Fibroblast of peridontal ligament (primary cell): ENCODE results near the gene MBOAT7.
"Not testable (repeated sequence)": the region's sequence is repeated elsewhere in the genome, so short reads cannot be mapped to it uniquely, and the experiment has no call there.

ENCODE experiments used
- DNase-seq: peaks from one replicate; pipeline ENCODE4 v3.0.0-alpha.2; 2010; ENCODE audit errors: extremely low read depth

Gene MBOAT7

DNA sequence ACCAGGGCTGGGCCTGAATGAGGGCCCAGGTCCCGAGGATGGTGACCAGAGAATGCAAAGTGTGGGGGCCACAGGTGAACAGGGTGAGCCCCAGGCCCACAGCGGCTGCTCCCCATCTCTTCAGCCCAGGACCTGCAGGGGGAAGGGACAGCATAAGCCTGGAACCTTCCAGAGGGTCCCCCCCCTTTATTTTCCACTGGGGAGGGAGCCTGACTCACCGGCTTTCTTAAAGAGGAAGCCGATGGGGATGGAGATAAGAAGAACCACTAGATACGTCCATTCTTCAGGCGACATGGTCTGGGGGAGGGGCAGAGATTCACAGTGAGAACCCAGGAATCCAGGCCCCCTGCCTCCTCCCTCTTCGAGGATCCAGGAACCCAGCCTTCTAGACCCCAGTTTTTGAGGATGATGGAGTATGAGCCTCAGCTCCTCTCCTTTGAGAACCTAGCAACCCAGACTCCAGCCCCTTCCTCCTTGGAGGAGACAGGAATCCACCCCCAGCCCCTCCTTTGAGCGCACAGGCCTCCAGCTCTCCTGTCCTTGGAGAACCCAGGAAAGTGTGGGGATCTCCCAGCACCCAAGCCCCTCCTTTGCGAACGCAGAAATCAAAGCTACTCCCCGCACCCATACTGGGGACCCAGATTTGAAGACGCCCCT, 1.0 kb downstream of the MBOAT7 start:
- no peak for DNase-seq

DNA sequence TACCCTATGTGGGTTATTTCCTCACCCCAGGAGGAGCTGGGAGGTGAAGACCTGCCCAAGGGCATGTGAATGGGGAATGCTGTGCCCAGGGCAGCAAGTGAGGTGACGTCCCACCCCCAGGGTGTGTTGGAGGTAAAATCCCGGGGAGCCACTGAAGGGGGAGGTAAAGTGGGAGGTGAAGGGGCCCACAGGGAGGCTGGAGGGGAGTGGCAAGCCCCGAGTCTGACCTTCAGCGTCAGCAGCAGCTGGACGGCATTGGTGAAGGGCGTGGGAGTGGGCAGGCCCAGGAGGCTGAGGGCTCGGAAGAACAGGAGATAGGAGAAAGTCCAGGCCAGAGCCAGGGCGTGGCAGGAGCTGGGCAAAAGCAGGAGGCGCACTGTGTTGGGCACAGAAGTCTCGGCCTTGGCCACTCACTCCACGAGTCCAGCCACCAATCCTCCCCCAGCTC, 2.4 kb downstream of the MBOAT7 start:
- DNase-seq: no peak

DNA sequence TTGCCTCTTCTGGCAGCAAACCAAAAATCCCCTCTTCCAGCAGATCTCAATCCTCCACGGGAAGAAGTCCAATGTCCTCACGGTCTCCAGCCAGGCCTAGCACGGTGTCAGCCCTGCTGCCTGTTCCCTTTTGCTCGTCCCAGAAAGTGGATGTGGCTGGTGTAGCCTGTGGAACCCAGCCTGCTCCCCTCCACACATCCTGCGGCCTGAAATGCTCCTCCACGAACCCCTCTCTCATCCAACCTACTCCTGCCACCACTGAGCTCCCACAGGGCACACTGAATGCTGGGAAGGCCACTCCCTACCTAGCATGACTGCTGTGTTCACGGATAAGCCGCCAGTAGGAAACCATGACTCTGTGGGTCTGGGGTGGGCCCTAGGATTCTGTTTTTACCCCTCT, 3.0 kb downstream of the MBOAT7 start:
- no peak for DNase-seq

DNA sequence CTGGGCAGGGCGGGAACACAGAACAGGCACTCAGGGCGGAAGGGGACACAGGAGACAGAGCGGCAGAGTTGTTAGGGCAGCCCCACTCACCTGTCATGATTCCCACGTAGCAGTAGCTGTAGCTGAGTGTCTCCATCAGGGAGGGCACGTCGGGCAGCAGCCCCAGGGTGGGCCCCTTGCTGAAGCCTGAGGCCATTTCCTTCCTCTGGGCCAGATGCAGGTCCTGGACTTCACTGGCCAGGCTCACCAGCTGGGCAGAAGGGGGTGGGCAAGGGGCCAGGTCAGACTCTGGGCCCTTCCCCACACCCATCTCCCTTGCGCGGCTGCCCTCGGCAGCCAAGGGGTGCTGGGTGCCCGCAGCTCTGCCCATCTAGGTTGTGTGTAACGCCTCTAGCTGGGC, 5.9 kb downstream of the MBOAT7 start:
- DNase-seq: no peak

DNA sequence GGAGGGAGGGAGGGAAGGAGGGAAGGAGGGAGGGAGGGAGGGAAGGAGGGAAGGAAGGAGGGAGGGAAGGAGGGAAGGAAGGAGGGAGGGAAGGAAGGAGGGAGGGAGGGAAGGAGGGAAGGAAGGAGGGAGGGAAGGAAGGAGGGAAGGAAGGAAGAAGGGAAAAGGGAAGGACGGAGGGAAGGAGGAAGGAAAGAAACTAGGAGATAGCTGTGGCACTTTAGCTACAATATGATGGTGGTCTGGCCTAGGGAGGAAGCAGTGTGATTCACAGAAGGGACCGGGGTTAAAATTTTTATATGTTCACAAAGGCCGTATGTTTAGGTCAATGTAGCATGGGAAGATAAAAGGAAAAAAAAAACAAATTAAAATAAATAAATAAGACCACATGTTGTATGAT, 7.5 kb downstream of the MBOAT7 start:
- DNase-seq: not testable (repeated sequence)

DNA sequence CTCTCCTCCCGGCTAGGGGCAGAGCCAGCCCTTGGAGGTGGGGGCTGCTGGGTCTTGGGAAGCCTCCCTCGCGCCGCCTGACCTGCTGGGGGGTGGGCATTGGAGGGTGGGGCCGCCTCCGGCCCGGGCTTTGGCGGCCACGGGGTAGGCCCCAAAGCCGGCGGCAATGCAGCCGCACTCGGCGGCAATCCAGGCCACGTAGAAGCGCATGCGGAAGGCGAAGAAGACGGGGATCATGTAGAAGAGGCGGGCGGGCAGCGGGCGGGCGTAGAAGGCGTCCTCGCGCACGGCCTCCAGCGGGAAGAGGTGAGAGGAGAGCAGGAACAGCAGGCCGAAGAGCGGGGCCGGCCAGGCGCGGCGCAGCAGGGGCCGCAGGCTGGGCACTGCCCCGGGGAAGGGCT, 8.7 kb downstream of the MBOAT7 start:
- no peak for DNase-seq

DNA sequence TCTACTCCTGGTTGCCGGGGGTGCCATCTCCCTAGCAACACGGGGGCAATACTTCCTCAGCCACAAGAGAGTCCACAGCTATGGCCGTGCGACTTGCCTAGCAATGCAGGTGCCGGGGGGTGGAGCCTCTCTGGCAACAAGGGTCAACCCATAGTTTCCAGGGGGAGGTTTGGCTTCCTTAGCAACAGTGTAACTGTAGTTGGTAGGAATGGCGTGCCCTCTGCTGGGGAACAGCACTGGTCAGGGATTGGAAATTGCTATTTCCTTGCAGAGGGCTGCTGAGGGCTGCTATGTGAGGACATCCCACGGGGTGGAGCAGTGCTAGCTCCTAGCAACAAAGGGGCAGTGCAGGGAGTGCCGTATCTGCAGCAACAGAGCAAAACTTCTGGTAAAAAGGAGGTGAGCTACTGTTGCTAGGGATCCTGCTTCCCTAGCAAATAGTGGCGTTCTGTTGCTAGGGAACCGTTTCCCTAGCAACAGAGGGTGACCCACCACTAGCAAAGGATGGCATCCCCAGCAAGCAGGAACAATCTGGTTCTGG, 9.4 kb downstream of the MBOAT7 start:
- peak; percentile 61 for DNase-seq

DNA sequence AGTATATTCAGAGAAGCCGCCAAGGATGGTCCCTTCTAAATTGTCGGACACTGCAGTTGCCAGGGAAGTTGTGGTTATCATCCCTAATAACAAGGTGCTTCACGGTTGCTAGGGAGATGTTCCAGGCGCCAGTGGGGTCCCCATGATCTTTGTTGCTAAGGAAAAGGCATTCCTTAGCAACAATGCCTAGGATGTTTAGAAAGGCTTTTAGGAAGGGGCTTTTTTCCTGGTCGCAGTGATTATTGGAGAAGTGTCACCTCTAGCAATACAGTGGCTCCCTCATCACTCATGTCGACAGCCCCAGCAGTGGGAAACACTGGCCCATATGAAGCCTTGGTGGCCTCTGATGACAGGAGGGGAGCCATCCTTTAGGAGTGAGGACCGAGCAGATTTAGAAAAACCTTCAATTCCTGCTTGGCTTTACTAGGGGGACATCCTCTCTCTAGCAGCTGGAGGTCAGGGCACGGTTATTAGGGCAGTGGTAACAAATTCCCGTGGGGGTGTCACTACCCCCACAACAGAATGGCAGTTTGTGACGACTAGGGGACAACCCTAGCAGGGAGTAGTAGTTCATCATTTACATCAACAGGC, 10.0 kb downstream of the MBOAT7 start:
- no peak for DNase-seq

DNA sequence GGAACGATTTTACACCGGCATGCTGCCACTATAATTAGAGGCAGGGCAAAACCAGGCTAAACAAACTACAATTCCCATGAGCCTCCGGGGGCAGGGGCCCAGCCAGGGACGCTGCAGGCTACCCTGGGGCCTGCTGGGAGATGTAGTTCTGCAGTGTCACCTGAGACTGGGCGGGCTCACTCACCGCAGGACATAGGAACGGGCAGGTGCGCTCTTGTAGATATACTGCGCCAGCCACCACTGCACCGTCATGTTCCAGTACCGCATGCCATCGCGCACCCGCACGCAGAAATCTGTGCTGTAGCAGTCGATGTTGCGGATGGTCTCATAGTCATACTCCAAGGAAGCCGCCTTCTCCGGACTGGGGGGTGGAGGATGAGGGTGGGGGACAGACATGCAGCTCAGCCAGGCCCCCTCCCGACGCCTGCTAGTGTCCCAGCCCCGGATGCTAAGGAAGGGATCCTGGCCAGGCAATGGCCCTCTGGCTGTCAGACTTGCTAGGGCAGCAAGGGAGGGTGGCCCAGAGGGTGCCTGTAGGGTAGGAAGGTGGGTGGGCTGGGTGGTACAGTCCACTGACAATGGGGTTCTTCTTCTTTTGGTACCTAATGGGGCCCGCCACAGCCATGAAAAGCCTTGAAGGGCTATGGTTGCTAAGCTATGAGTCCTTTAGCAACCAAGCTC, 10.7 kb downstream of the MBOAT7 start:
- DNase-seq: no peak

DNA sequence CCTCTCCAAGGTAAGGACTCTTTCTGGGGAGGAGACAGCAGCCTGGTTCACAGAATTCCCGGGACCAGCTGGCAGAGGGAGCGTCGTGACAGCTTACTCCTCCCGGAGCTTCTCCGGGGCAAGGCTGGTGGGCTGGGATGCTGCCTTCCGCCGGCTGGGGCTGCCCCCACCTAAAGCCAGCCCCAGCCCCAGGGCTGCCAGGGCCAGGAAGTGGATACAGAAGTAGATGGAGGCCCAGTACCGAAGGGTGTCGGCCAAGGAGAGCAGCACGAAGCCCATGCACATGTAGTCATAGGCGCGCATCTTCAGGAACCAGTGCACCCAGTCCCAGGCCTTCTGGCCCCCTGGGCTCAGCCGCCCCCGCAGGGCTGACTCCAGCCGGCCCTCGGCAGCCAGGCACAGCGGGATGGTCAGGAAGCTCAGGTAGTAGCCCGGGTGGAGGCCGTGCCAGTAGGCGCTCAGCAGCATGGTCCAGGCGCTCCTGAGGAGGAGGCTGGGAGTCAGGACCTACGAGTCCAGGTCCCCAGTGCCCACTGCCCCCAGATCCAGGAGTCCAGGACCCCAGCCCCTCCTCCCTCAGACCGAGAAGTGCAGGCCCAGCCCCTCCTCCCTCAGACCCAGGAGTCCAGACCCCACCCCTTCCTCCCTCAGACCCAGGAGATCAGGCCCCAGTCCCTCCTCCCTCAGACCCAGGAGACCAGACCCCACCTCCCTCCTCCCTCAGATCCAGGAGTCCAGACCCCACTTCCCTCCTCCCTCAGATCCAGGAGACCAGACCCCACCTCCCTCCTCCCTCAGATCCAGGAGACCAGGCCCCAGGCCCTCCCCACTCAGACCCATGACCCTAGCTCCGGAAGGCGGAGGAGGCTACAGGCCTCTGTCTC, 15.2 kb downstream of the MBOAT7 start:
- DNase-seq: no peak

DNA sequence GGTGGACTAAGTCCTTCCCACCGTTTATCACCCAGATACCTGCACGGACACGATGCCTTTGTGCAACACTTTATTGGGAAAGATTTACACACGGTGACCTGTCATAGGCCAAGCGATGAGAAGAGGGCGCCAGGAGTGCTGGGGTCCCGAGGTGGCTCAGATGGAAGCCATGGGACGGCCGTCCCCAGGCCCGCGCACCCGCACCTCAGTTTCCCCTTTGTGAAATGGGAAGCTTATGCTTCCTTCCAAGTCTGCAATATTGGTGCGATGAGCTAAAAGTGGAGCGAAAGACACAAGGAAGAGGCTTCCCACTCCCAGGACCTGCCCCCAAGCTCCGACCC, 16.1 kb downstream of the MBOAT7 start:
- no peak for DNase-seq

DNA sequence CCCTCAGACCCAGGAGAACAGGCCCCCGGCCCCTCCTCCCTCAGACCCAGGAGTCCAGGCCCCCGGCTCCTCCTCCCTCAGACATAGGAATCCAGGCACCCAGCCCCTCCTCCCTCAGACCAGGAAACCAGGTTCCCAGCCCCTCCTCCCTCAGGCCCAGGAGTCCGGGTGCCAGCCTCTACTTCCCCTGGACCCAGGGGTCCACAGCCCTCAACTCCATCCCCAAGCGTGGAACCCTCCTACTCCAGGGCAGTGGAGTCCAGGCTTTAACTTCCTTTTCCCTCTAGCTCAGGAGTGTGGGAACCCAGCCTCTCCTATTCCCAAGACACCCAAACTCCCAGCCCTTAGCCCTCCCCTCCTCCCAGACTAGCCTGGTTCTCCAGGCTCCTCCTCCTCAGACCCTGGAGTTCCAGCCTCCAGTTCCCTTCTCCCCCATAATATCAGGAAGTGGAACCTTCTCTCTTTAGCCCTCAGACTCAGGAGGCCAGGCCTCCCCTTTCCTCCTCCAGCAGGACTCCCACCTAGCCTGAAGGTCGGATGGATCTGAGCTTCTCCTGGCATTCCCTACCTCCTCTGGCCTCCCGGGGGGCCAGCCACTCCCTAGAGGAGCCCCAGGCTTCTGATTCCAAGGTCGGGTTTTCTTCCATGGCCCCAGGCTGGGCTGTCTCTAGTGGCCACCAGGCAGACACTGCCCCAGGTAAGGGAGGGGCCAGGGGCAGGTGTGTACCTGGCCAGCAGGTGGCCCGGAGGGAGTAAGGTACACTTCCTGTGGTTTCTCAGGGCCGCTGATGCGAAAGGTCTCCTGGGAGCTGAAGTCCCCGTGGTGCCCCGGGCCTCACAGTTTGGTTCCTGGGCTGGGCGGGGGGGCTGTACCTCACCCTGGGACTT, 16.7 kb downstream of the MBOAT7 start, which contains the start of gene TMC4:
TSS of gene TMC4 (minus strand) at position 690 of the 888 bp plus-strand sequence. CDS start at position 647, 43 bp downstream.
- peak; percentile 38 for DNase-seq

DNA sequence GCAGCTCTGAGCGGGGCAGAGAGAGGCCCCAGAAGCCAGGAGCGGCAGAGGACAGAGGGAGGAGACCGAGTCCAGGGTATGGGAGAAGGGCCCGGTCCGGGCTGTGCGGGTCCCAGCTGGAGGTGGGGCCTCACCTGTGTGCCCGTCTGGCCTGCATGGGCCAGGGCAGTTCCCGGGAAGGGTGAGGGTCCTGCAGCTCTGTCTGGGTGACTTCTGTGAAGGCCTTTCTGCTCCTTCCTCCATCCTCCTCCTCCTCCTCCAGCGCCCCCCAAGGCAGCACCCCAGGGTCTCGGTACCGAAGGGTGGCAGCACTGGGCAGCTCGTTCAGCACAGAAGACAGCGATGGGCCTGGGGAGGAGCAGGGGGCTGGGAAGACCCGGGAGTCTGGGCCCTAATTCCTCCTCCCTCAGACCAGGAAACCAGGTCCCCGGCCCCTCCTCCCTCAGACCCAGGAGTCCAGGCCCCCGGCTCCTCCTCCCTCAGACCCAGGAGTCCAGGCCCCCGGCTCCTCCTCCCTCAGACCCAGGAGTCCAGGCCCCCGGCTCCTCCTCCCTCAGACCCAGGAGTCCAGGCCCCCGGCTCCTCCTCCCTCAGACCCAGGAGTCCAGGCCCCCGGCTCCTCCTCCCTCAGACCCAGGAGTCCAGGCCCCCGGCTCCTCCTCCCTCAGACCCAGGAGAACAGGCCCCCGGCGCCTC, 17.5 kb downstream of the MBOAT7 start:
- DNase-seq: not testable (repeated sequence)

DNA sequence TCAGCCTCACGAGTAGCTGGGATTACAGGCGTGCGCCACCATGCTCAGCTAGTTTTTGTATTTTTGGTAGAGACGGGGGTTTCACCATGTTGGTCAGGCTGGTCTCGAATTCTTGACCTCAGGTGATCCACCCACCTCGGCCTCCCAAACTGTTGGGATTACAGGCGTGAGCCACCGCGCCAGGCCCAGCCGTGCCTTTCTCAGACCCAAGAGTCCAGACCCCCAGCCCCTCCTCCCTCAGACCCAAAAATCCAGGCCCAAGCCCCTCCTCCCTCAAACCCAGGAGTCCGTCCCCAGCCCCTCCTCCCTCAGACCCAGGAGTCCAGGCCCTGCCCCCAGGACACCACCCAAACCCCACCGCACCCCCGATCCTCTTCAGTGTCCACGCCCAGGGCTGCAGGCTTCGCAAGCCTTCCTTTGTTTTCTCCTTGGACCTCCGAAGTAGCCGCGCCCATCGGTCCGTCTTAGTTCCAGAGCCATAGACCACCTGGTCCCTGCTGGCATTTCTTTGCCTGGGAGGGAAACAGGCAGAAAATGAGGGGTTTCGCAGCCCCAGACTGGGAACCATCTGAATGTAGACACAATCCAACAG, 20.1 kb downstream of the MBOAT7 start:
- DNase-seq: no peak

DNA sequence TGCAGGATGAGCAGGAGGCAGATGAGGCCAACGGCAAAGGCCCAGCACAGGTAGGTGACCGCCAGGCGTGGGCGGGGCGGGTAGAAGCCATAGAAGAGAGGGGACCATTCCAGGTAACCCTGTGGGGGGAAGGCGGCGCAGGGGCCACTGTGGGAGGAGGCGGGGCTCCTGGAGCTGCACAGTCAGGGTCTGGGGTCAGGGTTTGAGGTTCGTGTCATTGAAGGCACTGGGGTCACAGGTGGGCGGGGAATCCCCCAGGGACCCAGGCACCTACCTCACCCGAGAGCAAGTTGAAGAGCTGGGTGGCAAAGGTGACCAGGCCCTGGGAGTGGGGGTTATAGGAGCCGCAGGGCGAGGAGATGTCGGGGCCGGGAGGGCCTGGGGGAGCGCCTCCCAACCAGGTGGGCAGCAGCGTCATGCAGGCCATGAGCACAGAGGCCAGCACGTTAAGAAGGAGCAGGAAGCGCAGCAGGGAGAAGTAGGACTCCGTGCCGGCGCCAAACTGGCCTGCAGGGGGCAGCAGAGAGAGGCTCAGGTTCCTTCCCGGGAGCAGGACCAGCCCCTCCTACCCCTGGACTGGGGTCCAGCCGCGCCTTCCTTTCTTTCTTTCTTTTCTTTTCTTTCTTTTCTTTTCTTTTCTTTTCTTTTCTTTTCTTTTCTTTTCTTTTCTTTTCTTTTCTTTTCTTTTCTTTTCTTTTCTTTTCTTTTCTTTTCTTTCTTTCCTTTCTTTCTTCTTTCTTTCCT, 21.0 kb downstream of the MBOAT7 start:
- DNase-seq: peak; percentile 83

DNA sequence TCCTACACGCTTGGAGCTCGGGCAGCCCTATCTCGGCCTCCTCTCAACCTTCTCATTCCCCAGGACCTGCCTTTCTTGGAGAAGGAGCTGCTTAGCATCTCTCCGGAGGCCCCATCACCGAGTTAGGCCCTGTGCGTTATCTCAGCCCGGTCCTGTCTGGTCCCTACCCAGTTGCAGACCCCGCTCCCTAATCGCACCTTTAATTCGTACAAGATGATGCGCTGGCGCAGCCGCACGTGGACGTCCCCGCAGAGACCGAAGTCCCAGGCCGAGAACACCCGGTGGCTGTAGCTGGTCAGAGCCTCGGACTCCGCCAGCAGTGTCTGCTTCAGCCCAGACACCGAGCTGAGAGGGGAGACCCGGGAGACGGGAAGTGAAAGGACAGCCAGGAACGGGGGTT, 24.2 kb downstream of the MBOAT7 start:
- DNase-seq: no peak

DNA sequence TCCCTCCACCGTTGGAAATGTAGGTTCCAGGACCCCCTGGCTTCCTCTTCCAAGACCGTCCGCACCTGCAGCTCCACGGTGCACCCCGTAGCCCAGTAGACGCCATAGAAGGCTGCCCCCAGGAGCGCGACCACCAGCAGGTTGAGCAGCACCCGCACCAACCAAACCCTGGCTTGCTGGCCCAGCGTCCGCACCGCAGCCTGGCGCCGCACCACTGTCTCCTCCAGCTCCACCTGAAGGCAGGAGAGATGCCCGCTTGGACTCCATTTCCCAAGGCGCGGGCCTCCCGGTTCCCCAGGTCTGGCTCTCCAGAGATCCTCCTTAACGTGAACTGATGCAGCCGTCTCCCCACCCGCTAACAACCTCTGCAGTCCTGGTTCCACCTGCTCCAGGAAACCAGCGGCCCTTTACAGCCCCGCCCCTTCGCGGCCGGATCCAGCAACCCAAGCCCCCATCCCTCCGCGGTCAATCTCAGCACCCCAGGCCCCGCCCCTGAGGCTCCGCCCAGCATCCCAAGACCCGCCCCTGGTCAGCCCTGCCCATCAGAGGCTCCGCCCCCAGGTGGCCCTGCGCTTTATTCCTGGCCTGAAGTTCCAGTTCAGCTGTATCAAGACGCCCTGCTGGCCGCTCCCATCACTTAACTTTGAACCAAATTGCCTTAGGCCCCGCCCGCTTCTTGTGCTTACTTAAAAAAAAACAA, 24.9 kb downstream of the MBOAT7 start:
- no peak for DNase-seq

DNA sequence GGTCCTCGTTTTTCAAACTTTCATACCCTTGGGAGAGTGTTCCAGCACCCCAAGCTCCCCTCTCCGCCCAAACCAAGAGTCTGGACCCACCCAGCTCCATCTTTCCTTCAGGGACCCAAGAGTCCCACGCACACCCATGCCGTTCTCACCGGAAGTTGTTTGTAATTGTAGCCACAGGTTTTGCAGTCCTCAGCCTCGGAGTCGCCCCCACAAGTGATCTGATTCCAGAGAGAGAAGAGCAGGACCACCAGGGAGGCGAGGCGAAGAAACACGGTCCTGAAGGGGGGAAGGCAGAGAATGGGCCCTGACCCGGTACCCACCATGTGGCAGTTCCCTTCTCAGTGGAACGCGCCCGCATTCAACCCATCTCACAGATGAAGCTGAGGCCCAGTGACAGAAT, 26.5 kb downstream of the MBOAT7 start:
- no peak for DNase-seq
